Measurements from ENCODE around the gene EZH2.

DNA sequence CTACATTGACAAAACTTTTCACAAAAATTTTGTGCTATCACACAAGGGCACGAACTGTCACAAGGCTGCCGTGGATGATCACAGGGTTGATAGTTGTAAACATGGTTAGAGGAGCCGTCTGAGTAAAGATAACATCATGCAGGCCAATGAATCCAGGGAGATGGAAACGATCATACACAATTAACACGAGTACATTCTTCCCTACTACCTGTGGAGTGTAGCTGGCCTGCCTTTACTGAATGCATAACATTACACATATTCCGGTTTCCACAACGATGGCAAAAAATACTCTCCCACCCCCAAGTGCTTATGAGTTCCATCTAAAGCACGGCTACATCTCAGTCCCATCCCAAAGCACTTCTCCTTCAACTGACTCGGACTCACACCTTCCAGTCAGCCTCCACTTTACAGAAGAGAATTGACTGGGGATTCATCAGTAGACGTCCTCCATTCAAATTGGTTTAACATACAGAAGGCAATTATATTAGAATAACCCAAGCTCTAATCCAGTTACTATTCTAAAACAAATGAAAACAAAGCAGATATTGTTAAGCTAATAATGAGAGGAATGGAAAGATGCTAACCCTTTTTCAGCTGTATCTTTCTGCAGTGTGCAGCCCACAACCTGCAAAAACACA lies 69.0 kb downstream of the EZH2 start:
- TF ChIP-seq, protein P1, sequence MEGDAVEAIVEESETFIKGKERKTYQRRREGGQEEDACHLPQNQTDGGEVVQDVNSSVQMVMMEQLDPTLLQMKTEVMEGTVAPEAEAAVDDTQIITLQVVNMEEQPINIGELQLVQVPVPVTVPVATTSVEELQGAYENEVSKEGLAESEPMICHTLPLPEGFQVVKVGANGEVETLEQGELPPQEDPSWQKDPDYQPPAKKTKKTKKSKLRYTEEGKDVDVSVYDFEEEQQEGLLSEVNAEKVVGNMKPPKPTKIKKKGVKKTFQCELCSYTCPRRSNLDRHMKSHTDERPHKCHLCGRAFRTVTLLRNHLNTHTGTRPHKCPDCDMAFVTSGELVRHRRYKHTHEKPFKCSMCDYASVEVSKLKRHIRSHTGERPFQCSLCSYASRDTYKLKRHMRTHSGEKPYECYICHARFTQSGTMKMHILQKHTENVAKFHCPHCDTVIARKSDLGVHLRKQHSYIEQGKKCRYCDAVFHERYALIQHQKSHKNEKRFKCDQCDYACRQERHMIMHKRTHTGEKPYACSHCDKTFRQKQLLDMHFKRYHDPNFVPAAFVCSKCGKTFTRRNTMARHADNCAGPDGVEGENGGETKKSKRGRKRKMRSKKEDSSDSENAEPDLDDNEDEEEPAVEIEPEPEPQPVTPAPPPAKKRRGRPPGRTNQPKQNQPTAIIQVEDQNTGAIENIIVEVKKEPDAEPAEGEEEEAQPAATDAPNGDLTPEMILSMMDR (IDR thresholded peaks at IDR 0.05), result no peak
- TF ChIP-seq EP300 (IDR thresholded peaks at IDR 0.05) (no peak), POLR2A (IDR thresholded peaks at IDR 0.05) (no peak)

All from sigmoid colon (tissue), 4 donors.